Fibroblast of lung (primary cell): ENCODE measurements around the gene SERPINC1. TPM values are rescaled to one million over a fixed set of nuclear protein-coding genes. Genes with fewer than 3 reads are reported as not detected.

Source experiments
- DNase-seq, 2 donors: peaks; one replicate each; pipeline versions ENCODE4 v3.0.0 to v3.0.0-alpha.2; 2010; ENCODE audit warnings: low read depth in 2 of 2
- H2AFZ ChIP-seq: 2 replicates; pipeline ENCODE4 v1.5.1; 2012; ENCODE audit warnings: low read length, control low read depth, inconsistent platforms
- H3K27ac ChIP-seq: 2 replicates; pipeline ENCODE4 v1.5.1; 2011; ENCODE audit warnings: low read length, control low read depth; ENCODE audit not compliant: insufficient read depth
- H3K27me3 ChIP-seq: 2 replicates; pipeline ENCODE4 v1.5.1; 2011; ENCODE audit warnings: mild to moderate bottlenecking, low read length; ENCODE audit not compliant: control insufficient read depth, insufficient read depth
- H3K36me3 ChIP-seq: 2 replicates; pipeline ENCODE4 v1.5.1; 2011; ENCODE audit warnings: low read length; ENCODE audit not compliant: control insufficient read depth, insufficient read depth
- H3K4me1 ChIP-seq: 2 replicates; pipeline ENCODE4 v1.5.1; 2011; ENCODE audit warnings: low read length; ENCODE audit not compliant: control insufficient read depth, insufficient read depth; ENCODE audit errors: extremely low read depth
- H3K4me2 ChIP-seq: 2 replicates; pipeline ENCODE4 v1.5.1; 2011; ENCODE audit warnings: low read length, control low read depth; ENCODE audit not compliant: insufficient read depth; ENCODE audit errors: extremely low read depth
- H3K4me3 ChIP-seq, 4 experiments: fragments of 200-600 bp in 1 of 4; sonication (generic) in 1 of 4; replicated peaks in 1 of 4; 2 replicates each; pipeline ENCODE4 v1.5.1; 2011 to 2016; ENCODE audit warnings: low read length in 4 of 4, low read depth in 3 of 4, mild to moderate bottlenecking in 3 of 4, control low read depth in 2 of 4, inconsistent platforms in 1 of 4, mixed read lengths in 1 of 4; ENCODE audit not compliant: insufficient read depth in 1 of 4; ENCODE audit errors: control extremely low read depth in 1 of 4
- H3K79me2 ChIP-seq: 2 replicates; pipeline ENCODE4 v1.5.1; 2012; ENCODE audit warnings: mild to moderate bottlenecking, low read length, inconsistent platforms; ENCODE audit not compliant: control insufficient read depth, insufficient read depth
- H3K9ac ChIP-seq: 2 replicates; pipeline ENCODE4 v1.5.1; 2011; ENCODE audit warnings: mild to moderate bottlenecking, low read length, control low read depth; ENCODE audit not compliant: insufficient read depth
- H3K9me3 ChIP-seq: 2 replicates; pipeline ENCODE4 v1.5.1; 2012; ENCODE audit warnings: low read depth, low read length; ENCODE audit not compliant: control insufficient read depth, insufficient read depth
- H4K20me1 ChIP-seq: 2 replicates; pipeline ENCODE4 v1.5.1; 2011; ENCODE audit warnings: low read length; ENCODE audit not compliant: control insufficient read depth, insufficient read depth; ENCODE audit errors: extremely low read depth
- EZH2 ChIP-seq: IDR thresholded peaks from 2 replicates; pipeline ENCODE4 v1.5.1; 2012; ENCODE audit warnings: low read length, control low read depth, mild to moderate bottlenecking; ENCODE audit errors: missing control alignments
- polyA plus RNA-seq, 2 donors: library from polyadenylated mRNA; depleted of rRNA in 1 of 2; stranded (reverse) in 1 of 2; unstranded in 1 of 2; fragments of >200 nt; gene quantifications; 2 replicates each; pipeline ENCODE4 v1.2.1, GENCODE V29; 2011 to 2012; ENCODE audit warnings: missing spikeins in 1 of 2
- total RNA-seq: library from RNA; depleted of rRNA; stranded (reverse); fragments of >200 nt; gene quantifications from 2 replicates; pipeline ENCODE4 v1.2.1, GENCODE V29; 2014
- TF ChIP-seq, protein P1 (sequence below), 2 donors: IDR thresholded peaks in 1 of 2; conservative IDR thresholded peaks in 1 of 2; 1 replicate in 1 of 2; 2 replicates in 1 of 2; pipeline ENCODE4 v1.5.1; 2011 to 2012; ENCODE audit warnings: low read length in 2 of 2, control low read depth in 1 of 2, inconsistent platforms in 1 of 2, low read depth in 1 of 2, mild to moderate bottlenecking in 1 of 2

The SERPINC1 gene
- total and polyA plus RNA-seq, 2 donors (not counting 1 experiment from before 2014, with no cell fraction given): not detected

DNA sequence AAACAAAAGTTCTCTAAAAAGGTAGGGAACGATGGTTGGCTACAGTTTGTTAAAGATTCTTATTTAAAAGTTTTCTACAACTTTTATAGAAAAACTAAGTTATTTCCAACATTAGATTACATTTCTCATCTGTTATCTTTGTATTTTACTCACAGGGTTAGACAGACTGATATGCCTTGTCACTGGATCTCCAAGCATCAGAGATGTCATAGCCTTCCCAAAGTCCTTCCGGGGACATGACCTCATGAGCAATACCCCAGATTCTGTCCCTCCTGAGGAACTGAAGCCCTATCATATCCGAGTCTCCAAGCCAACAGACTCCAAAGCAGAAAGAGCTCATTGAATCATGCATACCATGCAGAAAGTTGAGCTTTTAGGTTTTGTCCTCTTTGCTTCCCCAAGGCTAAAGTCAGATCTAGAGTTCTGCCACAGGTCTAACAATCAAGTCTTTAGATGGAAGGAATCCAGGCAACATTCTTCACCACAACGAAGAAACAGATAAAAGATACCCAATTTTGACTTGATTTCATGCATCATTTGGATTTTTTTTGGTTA is 59.7 kb downstream of the SERPINC1 start:
- Histone ChIP-seq H3K9me3 (no peaks in the 10 kb centered on the region), H3K4me3 (no peak overlapping the region), H3K79me2 (no peaks in the 10 kb centered on the region), H3K9ac (no peak overlapping the region), H3K4me1 (peaks cover 8% of the 10 kb centered on the region), H2AFZ (no peak overlapping the region), H3K36me3 (peaks cover 2% of the 10 kb centered on the region), H3K27ac (no peak overlapping the region), H4K20me1 (no peaks in the 10 kb centered on the region), H3K27me3 (no peaks in the 10 kb centered on the region), H3K4me2 (no peak overlapping the region)
- no peak for DNase-seq
- TF ChIP-seq, protein P1, sequence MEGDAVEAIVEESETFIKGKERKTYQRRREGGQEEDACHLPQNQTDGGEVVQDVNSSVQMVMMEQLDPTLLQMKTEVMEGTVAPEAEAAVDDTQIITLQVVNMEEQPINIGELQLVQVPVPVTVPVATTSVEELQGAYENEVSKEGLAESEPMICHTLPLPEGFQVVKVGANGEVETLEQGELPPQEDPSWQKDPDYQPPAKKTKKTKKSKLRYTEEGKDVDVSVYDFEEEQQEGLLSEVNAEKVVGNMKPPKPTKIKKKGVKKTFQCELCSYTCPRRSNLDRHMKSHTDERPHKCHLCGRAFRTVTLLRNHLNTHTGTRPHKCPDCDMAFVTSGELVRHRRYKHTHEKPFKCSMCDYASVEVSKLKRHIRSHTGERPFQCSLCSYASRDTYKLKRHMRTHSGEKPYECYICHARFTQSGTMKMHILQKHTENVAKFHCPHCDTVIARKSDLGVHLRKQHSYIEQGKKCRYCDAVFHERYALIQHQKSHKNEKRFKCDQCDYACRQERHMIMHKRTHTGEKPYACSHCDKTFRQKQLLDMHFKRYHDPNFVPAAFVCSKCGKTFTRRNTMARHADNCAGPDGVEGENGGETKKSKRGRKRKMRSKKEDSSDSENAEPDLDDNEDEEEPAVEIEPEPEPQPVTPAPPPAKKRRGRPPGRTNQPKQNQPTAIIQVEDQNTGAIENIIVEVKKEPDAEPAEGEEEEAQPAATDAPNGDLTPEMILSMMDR (conservative IDR thresholded peaks at IDR 0.05 in 1 of 2, IDR thresholded peaks at IDR 0.05 in 1 of 2; ENCODE audit: low read depth in 1 of 2, low read length in 2 of 2): no peak
- TF ChIP-seq EZH2: no peak

DNA sequence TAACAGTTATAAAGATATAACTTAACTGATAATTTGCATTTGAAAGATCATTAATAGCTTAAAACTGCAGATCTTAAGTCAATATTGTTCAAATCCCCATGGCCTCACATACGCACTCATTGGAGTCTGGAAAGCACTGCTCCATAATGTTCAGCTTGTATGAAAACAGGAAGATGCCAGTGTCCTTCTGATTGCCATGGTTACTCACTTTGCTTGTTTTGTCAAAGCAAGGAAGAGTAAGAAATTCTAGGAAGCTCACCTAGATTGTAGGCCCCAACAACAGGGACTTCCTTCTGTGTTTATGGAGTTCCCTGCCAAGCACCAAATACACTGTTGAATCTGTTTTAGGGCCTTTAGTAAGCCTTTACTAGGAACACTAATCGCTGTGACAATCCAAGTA is 60.2 kb downstream of the SERPINC1 start:
- Histone ChIP-seq H3K4me2 (no peak overlapping the region), H3K9me3 (no peaks in the 10 kb centered on the region), H3K27ac (no peak overlapping the region), H3K27me3 (no peaks in the 10 kb centered on the region), H3K79me2 (no peaks in the 10 kb centered on the region), H3K4me3 (no peak overlapping the region), H2AFZ (no peak overlapping the region), H3K4me1 (peaks cover 8% of the 10 kb centered on the region), H3K36me3 (peaks cover 3% of the 10 kb centered on the region), H3K9ac (no peak overlapping the region), H4K20me1 (no peaks in the 10 kb centered on the region)
- TF ChIP-seq EZH2: no peak
- TF ChIP-seq, protein P1 (conservative IDR thresholded peaks at IDR 0.05 in 1 of 2, IDR thresholded peaks at IDR 0.05 in 1 of 2; ENCODE audit: low read depth in 1 of 2, low read length in 2 of 2): no peak
- no peak for DNase-seq

DNA sequence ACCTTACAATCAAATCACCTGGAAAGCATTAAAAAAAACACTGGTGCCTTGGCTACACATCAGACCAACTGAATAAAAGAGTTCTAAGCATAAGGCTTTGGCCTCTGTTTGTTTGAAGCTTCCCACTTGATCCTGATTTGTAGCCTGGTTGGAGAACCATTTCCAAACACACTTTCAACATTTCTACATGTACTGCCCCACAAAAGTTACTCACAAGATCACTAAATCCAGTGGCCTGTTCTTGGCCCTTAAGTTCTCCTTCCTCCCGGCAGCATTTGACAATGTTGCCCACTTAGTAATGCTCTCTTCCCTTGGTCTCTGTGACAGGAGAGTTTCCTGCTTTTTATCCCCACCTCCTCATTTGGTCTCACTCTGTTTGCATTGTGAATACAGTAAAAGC is 61.1 kb downstream of the SERPINC1 start:
- Histone ChIP-seq H3K36me3 (peaks cover 4% of the 10 kb centered on the region), H4K20me1 (no peaks in the 10 kb centered on the region), H3K27ac (no peak overlapping the region), H3K9me3 (no peaks in the 10 kb centered on the region), H3K4me2 (no peak overlapping the region), H2AFZ (no peak overlapping the region), H3K9ac (no peak overlapping the region), H3K4me1 (peaks cover 8% of the 10 kb centered on the region), H3K79me2 (no peaks in the 10 kb centered on the region), H3K27me3 (no peaks in the 10 kb centered on the region), H3K4me3 (no peak overlapping the region)
- TF ChIP-seq, protein P1 (conservative IDR thresholded peaks at IDR 0.05 in 1 of 2, IDR thresholded peaks at IDR 0.05 in 1 of 2; ENCODE audit: low read depth in 1 of 2, low read length in 2 of 2): no peak
- no peak for TF ChIP-seq EZH2
- DNase-seq: no peak

Other genes starting within 250 kb of the SERPINC1 start
- gene ANKRD45, start 247.5 kb downstream of the SERPINC1 start, total RNA-seq: 1.3 and 1.7 TPM in 2 replicates
- gene ANKRD45, start 247.5 kb downstream of the SERPINC1 start, polyA plus RNA-seq: 0.34 and 0.43 TPM in 2 replicates
- 34.9 and 47.2 TPM in 2 replicates for gene KLHL20, start 202.3 kb downstream of the SERPINC1 start, total RNA-seq
- gene KLHL20, start 202.3 kb downstream of the SERPINC1 start, polyA plus RNA-seq: 23.3 and 29.2 TPM in 2 replicates
- 12.3 and 17.8 TPM in 2 replicates for gene DARS2, start 92.7 kb downstream of the SERPINC1 start, total RNA-seq
- 19.5 and 26.7 TPM in 2 replicates for gene DARS2, start 92.7 kb downstream of the SERPINC1 start, polyA plus RNA-seq
- gene CENPL, start 92.4 kb downstream of the SERPINC1 start, total RNA-seq: 7.2 and 16.0 TPM in 2 replicates
- 9.9 and 16.5 TPM in 2 replicates for gene CENPL, start 92.4 kb downstream of the SERPINC1 start, polyA plus RNA-seq
- gene GAS5, start 49.3 kb downstream of the SERPINC1 start, total RNA-seq: 502 and 1,016 TPM in 2 replicates
- gene GAS5, start 49.3 kb downstream of the SERPINC1 start, polyA plus RNA-seq: 451 and 810 TPM in 2 replicates
- 6.7 and 8.3 TPM in 2 replicates for gene ZBTB37, start 48.9 kb downstream of the SERPINC1 start, total RNA-seq
- 2.4 and 3.0 TPM in 2 replicates for gene ZBTB37, start 48.9 kb downstream of the SERPINC1 start, polyA plus RNA-seq
- gene RC3H1, start 105.0 kb upstream of the SERPINC1 start, total RNA-seq: 12.8 and 17.5 TPM in 2 replicates
- 13.0 and 13.6 TPM in 2 replicates for gene RC3H1, start 105.0 kb upstream of the SERPINC1 start, polyA plus RNA-seq
- 23.4 and 36.5 TPM in 2 replicates for gene RABGAP1L, start 242.2 kb upstream of the SERPINC1 start, total RNA-seq
- 20.8 and 33.8 TPM in 2 replicates for gene RABGAP1L, start 242.2 kb upstream of the SERPINC1 start, polyA plus RNA-seq